Mucosa of descending colon (tissue), 3 donors: ENCODE measurements around the gene UST. TPM values are rescaled to one million over a fixed set of nuclear protein-coding genes. Genes with fewer than 3 reads are reported as not detected.

Experiments
- ATAC-seq: fragments of 200-7000 bp; cut with Tn5 transposase; one replicate; pipeline ENCODE4 v1.9.1; 2020; ENCODE audit warnings: mild to moderate bottlenecking, moderate library complexity
- DNase-seq, 3 donors: peaks; one replicate each; pipeline ENCODE4 v3.0.0-alpha.2; 2020
- H3K36me3 ChIP-seq: fragments of 200-600 bp; one replicate; pipeline ENCODE4 v1.8.0; 2021; ENCODE audit warnings: low read depth, mild to moderate bottlenecking
- H3K4me1 ChIP-seq: fragments of 200-600 bp; one replicate; pipeline ENCODE4 v1.8.0; 2021; ENCODE audit warnings: low read depth, mild to moderate bottlenecking
- H3K4me3 ChIP-seq: fragments of 200-600 bp; one replicate; pipeline ENCODE4 v1.8.0; 2021; ENCODE audit warnings: mild to moderate bottlenecking
- H3K9me3 ChIP-seq: fragments of 200-600 bp; one replicate; pipeline ENCODE4 v1.8.0; 2021; ENCODE audit warnings: mild to moderate bottlenecking
- intact Hi-C, 2 donors: fragments of 100-400 bp; cut with DNase I in 1 of 2; cut with micrococcal nuclease in 1 of 2; formaldehyde crosslinking; loops; one replicate each; pipeline versions ENCODE4 v1.11.0 to v1.11.1; 2022; cut with DNase I, micrococcal nuclease
- total RNA-seq, 3 donors: library from RNA; stranded (reverse); fragmentation: NEBNext Ultra II Directional in 2 of 3; extraction: Animal tissue kit (Norgen Biotek cat#: 25700) in 2 of 3; gene quantifications; one replicate each; pipeline versions ENCODE4 v1.2.1 to v1.2.4, GENCODE V29; 2021 to 2023
- TF ChIP-seq, protein P1 (sequence below): fragments of 200-600 bp; IDR thresholded peaks from one replicate; pipeline ENCODE4 v1.8.0; 2022; ENCODE audit warnings: antibody characterized with exemption, mild to moderate bottlenecking
- donor health status: DM: no; HTN: no; CAD: no; lungs with moderate emphysema.
- donor health status: DM: no; HTN: no; CAD: no.
- donor health status: DM: no; HTN: yes; CAD: no.

The UST gene
- total RNA-seq, 3 donors from 2014 or later, result 1.1 to 16.2 (median 2.1) TPM

GRCh38 chr6:149065658-149066556, 319.1 kb downstream of the UST start:
- ATAC-seq (peak; percentile 66), DNase-seq (peak in 1 of 3 donors; percentile 59)
- intact Hi-C loops, result no loop called here
- no peaks in the 10 kb centered on the region for H3K9me3 ChIP-seq
- TF ChIP-seq, protein P1, sequence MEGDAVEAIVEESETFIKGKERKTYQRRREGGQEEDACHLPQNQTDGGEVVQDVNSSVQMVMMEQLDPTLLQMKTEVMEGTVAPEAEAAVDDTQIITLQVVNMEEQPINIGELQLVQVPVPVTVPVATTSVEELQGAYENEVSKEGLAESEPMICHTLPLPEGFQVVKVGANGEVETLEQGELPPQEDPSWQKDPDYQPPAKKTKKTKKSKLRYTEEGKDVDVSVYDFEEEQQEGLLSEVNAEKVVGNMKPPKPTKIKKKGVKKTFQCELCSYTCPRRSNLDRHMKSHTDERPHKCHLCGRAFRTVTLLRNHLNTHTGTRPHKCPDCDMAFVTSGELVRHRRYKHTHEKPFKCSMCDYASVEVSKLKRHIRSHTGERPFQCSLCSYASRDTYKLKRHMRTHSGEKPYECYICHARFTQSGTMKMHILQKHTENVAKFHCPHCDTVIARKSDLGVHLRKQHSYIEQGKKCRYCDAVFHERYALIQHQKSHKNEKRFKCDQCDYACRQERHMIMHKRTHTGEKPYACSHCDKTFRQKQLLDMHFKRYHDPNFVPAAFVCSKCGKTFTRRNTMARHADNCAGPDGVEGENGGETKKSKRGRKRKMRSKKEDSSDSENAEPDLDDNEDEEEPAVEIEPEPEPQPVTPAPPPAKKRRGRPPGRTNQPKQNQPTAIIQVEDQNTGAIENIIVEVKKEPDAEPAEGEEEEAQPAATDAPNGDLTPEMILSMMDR, result no peak
- peaks cover 10% of the 10 kb centered on the region for H3K4me1 ChIP-seq
- H3K36me3 ChIP-seq, result no peaks in the 10 kb centered on the region
- H3K4me3 ChIP-seq, result no peak overlapping the region

- intact Hi-C loops, result no loop called here
- no peak for ATAC-seq
- no peaks in the 10 kb centered on the region for H3K36me3 ChIP-seq
- H3K4me3 ChIP-seq, result no peak overlapping the region
- H3K9me3 ChIP-seq, result no peaks in the 10 kb centered on the region
- DNase-seq, result no peak
- H3K4me1 ChIP-seq, result no peaks in the 10 kb centered on the region
- TF ChIP-seq, protein P1, result no peak
These were observed 325.2 kb downstream of the UST start for GRCh38 chr6:149071997-149072396.

DNA sequence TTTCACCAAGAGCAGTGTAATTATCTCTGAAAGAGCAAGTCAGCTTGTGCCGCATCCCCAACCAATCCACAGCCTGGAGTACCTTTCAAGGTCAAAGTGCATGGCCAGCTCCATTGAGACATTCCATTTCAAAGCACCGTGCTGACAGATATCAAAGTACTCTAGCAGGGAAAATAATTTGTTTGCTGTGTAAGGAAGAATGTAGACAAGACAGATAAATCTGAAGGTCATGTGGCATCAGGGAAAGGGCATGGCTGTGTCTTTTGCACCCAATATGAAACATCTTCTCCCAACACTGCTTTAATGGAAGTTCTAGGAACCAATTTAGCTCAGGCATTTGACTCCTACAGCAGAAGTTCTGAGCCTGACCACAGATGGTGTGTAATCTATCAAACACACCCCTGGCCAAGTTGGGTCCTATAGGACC, 328.0 kb downstream of the UST start:
- no peak for DNase-seq
- H3K4me3 ChIP-seq, result no peak overlapping the region
- no peaks in the 10 kb centered on the region for H3K9me3 ChIP-seq
- intact Hi-C loops, result no loop called here
- no peak for ATAC-seq
- H3K4me1 ChIP-seq, result no peaks in the 10 kb centered on the region
- TF ChIP-seq, protein P1, result no peak
- H3K36me3 ChIP-seq, result no peaks in the 10 kb centered on the region

GRCh38 chr6:149075616-149076354, 329.0 kb downstream of the UST start:
- no peak overlapping the region for H3K4me3 ChIP-seq
- TF ChIP-seq, protein P1, result no peak
- ATAC-seq (peak; percentile 30), DNase-seq (no peak)
- no peaks in the 10 kb centered on the region for H3K9me3 ChIP-seq
- H3K36me3 ChIP-seq, result no peaks in the 10 kb centered on the region
- H3K4me1 ChIP-seq, result no peaks in the 10 kb centered on the region
- intact Hi-C loops, result no loop called here

DNA sequence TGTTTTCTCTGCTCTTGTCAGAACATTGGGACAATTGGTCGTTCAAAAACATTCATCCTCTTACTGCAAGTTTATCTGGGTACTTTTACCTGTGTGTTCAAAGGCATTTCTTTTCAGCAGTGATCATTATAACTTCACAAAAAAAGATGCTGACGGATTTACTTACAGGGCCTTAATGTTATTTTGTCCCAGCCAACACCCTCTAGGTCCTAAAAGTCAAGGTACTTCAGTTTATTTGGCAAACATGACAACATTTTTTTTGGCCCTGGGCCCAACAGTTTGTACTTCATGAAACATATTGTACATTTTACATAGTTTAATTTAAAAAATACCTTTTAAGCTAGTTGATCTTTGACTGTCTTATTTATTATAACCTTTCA, 329.5 kb downstream of the UST start:
- no peak overlapping the region for H3K4me3 ChIP-seq
- TF ChIP-seq, protein P1, result no peak
- DNase-seq, result no peak
- H3K4me1 ChIP-seq, result no peaks in the 10 kb centered on the region
- intact Hi-C loops, result no loop called here
- ATAC-seq, result no peak
- H3K9me3 ChIP-seq, result no peaks in the 10 kb centered on the region
- H3K36me3 ChIP-seq, result no peaks in the 10 kb centered on the region
